HK-2 (cell line): ENCODE data around the gene XAGE5.
"Not testable (repeated sequence)": the region's sequence is repeated elsewhere in the genome, so short reads cannot be mapped to it uniquely, and the experiment has no call there.

ENCODE experiments used
- DNase-seq: peaks from one replicate; pipeline ENCODE4 v3.0.0-alpha.2; 2018; ENCODE audit not compliant: unreplicated experiment

The XAGE5 gene

GRCh38 chrX:52811065-52811625 lies at the start of gene XAGE5:
TSS of gene XAGE5 (plus strand) at chrX:52811287. CDS start at chrX:52812567, 1,280 bp downstream.
- DNase-seq, result no peak

GRCh38 chrX:52765983-52766382 lies 45.1 kb upstream of the XAGE5 start:
- not testable (repeated sequence) for DNase-seq

DNA sequence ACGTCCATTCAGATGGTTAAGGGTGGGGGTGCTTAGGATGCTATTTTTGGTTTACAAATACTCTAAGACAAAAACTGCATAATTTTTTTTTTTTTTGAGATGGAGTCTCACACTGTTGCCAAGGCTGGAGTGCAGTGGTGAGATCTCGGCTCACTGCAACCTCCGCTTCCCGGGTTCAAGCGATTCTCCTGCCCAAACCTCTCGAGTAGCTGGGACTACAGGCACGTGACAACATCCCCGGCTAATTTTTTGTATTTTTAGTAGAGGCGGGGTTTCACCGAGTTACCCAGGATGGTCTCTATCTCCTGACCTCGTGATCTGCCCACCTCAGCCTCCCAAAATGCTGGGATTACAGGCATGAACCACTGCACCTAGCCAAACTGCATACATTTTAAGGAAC lies 37.6 kb upstream of the XAGE5 start:
- DNase-seq, result not testable (repeated sequence)

DNA sequence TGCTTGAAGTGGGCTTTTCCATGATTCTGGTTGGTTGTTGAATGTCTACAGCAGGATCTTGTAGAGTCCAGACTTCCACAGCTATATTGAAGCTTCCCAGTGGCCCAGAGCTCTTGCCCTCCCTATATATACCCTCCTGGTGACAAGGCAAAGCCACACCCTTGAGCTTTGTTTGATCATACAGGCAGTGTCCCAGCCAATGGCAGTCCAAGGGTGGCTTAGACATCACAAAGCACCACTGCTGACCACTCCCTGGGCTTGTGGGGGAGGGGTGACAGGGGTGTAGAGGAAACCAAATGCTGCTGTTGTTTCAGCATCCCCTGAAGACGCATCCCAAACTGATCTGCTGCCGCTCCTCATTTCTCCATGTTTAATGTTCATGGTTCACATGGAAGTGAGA lies 13.8 kb upstream of the XAGE5 start, which contains the start of gene SPANXN5:
SPANXN5 (minus strand) TSS at position 101 of the 400 bp plus-strand sequence; CDS start at position 22, 79 bp downstream.
- not testable (repeated sequence) for DNase-seq

DNA sequence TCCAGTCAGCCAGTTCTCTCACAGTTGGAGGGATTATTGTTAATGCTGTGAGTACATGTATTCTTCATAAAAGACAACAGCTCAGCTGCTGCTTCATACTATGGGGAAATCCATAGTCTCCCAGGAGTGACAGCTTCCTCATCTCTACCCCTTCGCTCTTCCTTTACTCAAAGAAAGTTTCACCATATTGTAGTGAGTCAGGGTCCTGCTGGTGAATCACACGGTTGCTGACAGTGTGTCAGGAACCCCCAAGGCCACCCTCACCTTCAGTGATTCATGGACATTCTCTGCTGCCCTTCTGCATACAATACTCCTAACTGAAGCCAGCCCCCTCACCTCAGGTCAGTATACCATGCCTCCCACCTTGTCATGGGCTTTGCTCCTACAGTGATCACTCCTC lies 6.2 kb upstream of the XAGE5 start:
- DNase-seq, result not testable (repeated sequence)

GRCh38 chrX:52819788-52820187 lies 8.7 kb downstream of the XAGE5 start:
- DNase-seq, result no peak

- DNase-seq, result no peak
These were observed 10.1 kb downstream of the XAGE5 start for GRCh38 chrX:52821079-52821760.

GRCh38 chrX:52824608-52825007 lies 13.5 kb downstream of the XAGE5 start:
- DNase-seq, result no peak

GRCh38 chrX:52830551-52830950 lies 19.5 kb downstream of the XAGE5 start:
- DNase-seq, result no peak

DNA sequence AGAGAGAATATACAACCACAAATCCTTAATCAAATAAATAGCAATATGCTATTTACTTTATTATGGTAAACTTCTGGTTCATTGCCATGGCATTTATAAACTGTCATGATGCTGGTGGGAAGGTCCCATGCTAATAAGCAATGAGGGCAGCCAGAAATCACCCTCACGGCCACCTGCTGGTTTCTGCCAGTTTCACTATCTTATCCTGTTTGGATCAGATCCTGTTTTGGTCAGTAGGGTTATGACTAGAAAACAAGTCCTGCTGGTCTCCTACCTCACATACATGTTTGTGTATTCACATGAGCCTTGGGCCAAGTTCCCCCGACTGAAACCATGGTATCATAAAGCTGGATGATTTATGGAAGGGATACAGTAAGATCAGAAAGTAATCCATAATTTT lies 28.1 kb downstream of the XAGE5 start:
- DNase-seq, result no peak

- not testable (repeated sequence) for DNase-seq
These were observed 32.5 kb downstream of the XAGE5 start for GRCh38 chrX:52843619-52844018.

- no peak for DNase-seq
These were observed 41.2 kb downstream of the XAGE5 start for GRCh38 chrX:52852110-52852860.

DNA sequence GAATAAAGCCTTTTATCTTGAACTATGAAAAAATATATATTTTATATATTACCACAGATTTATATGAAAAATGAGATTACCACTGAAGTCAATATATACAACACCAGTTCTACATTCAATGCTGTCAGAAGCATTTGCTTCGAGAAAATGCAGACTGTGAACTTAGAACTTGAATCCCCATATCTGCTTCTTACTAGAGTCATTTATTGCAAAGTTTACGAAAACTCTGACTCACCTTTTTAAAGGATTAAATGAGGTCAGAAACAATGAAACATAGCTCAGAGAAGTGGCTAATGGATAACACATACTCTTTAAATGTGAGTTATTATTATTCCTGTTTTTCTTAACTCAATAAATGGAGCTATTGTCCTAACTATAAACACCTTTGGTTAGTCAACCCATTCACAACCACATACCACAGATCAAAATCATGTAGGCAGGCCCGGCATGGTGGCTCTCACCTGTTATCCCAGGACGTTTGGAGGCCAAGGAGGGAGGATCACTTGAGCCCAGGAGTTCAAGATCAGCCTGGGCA lies 46.0 kb downstream of the XAGE5 start:
- not testable (repeated sequence) for DNase-seq

- no peak for DNase-seq
These were observed 54.4 kb downstream of the XAGE5 start for GRCh38 chrX:52865343-52865998.
